ENCODE data around the gene NHSL2.
A peak's percentile ranks its signal among the peaks of the same experiment; 100 is the strongest.

Gene NHSL2

GRCh38 chrX:71910986-71911730 is 513 bp downstream of the NHSL2 start:
- ATAC-seq (replicated peaks; ENCODE audit: extremely low read depth, poor library complexity, severe bottlenecking) (peak; percentile 80), DNase-seq (ENCODE audit: low spot score in 2 of 2) (peak in 1 of 2 donors; percentile 14)
- H3K27ac Mint-ChIP-seq (ENCODE audit: low read depth), result no peak overlapping the region
- H3K4me1 Mint-ChIP-seq, result no peaks in the 10 kb centered on the region
- H3K4me3 Mint-ChIP-seq, result peak overlapping the region; percentile 72
- peaks cover 2% of the 10 kb centered on the region for H3K36me3 Mint-ChIP-seq (ENCODE audit: insufficient read depth)
- H3K9me3 Mint-ChIP-seq, result no peaks in the 10 kb centered on the region
- H3K27me3 Mint-ChIP-seq, result peaks cover 51% of the 10 kb centered on the region

GRCh38 chrX:71911731-71912050 is 1.0 kb downstream of the NHSL2 start:
- Mint-ChIP-seq H3K36me3 (ENCODE audit: insufficient read depth) (peaks cover 2% of the 10 kb centered on the region), H3K4me3 (peak overlapping the region; percentile 72), H3K9me3 (no peaks in the 10 kb centered on the region), H3K4me1 (no peaks in the 10 kb centered on the region), H3K27ac (ENCODE audit: low read depth) (no peak overlapping the region), H3K27me3 (peaks cover 46% of the 10 kb centered on the region)
- DNase-seq (ENCODE audit: low spot score in 2 of 2) (no peak), ATAC-seq (replicated peaks; ENCODE audit: extremely low read depth, poor library complexity, severe bottlenecking) (peak; percentile 12)

GRCh38 chrX:71912156-71912555 is 1.5 kb downstream of the NHSL2 start:
- Mint-ChIP-seq H3K27me3 (peaks cover 47% of the 10 kb centered on the region), H3K27ac (ENCODE audit: low read depth) (no peak overlapping the region), H3K9me3 (no peaks in the 10 kb centered on the region), H3K4me3 (peak overlapping the region; percentile 72), H3K36me3 (ENCODE audit: insufficient read depth) (peaks cover 2% of the 10 kb centered on the region), H3K4me1 (no peaks in the 10 kb centered on the region)
- DNase-seq (ENCODE audit: low spot score in 2 of 2) (no peak), ATAC-seq (replicated peaks; ENCODE audit: extremely low read depth, poor library complexity, severe bottlenecking) (no peak)

GRCh38 chrX:71913156-71913950 is 2.7 kb downstream of the NHSL2 start:
- no peak overlapping the region for H3K27ac Mint-ChIP-seq (ENCODE audit: low read depth)
- no peaks in the 10 kb centered on the region for H3K4me1 Mint-ChIP-seq
- ATAC-seq (replicated peaks; ENCODE audit: extremely low read depth, poor library complexity, severe bottlenecking) (no peak), DNase-seq (ENCODE audit: low spot score in 2 of 2) (no peak)
- H3K27me3 Mint-ChIP-seq, result peaks cover 43% of the 10 kb centered on the region
- H3K36me3 Mint-ChIP-seq (ENCODE audit: insufficient read depth), result peaks cover 2% of the 10 kb centered on the region
- no peaks in the 10 kb centered on the region for H3K9me3 Mint-ChIP-seq
- H3K4me3 Mint-ChIP-seq, result no peak overlapping the region

- Mint-ChIP-seq H3K27ac (ENCODE audit: low read depth) (no peak overlapping the region), H3K9me3 (no peaks in the 10 kb centered on the region), H3K4me1 (no peaks in the 10 kb centered on the region), H3K27me3 (peaks cover 26% of the 10 kb centered on the region), H3K36me3 (ENCODE audit: insufficient read depth) (no peaks in the 10 kb centered on the region), H3K4me3 (no peak overlapping the region)
- ATAC-seq (replicated peaks; ENCODE audit: extremely low read depth, poor library complexity, severe bottlenecking) (no peak), DNase-seq (ENCODE audit: low spot score in 2 of 2) (no peak)
Observed at GRCh38 chrX:71917621-71918343, 7.1 kb downstream of the NHSL2 start.

- Mint-ChIP-seq H3K27me3 (peaks cover 11% of the 10 kb centered on the region), H3K4me3 (no peak overlapping the region), H3K27ac (ENCODE audit: low read depth) (no peak overlapping the region), H3K4me1 (no peaks in the 10 kb centered on the region), H3K9me3 (no peaks in the 10 kb centered on the region), H3K36me3 (ENCODE audit: insufficient read depth) (no peaks in the 10 kb centered on the region)
- ATAC-seq (replicated peaks; ENCODE audit: extremely low read depth, poor library complexity, severe bottlenecking) (no peak), DNase-seq (ENCODE audit: low spot score in 2 of 2) (no peak)
Observed at GRCh38 chrX:71919431-71919830, 8.8 kb downstream of the NHSL2 start.

GRCh38 chrX:71919886-71920285 is 9.2 kb downstream of the NHSL2 start:
- Mint-ChIP-seq H3K36me3 (ENCODE audit: insufficient read depth) (no peaks in the 10 kb centered on the region), H3K27ac (ENCODE audit: low read depth) (no peak overlapping the region), H3K4me1 (no peaks in the 10 kb centered on the region), H3K9me3 (no peaks in the 10 kb centered on the region), H3K4me3 (no peak overlapping the region), H3K27me3 (peaks cover 10% of the 10 kb centered on the region)
- ATAC-seq (replicated peaks; ENCODE audit: extremely low read depth, poor library complexity, severe bottlenecking), result no peak
- DNase-seq (ENCODE audit: low spot score in 2 of 2), result no peak

- H3K4me3 Mint-ChIP-seq, result no peak overlapping the region
- no peaks in the 10 kb centered on the region for H3K9me3 Mint-ChIP-seq
- no peak for ATAC-seq (replicated peaks; ENCODE audit: extremely low read depth, poor library complexity, severe bottlenecking)
Observed at GRCh38 chrX:71922686-71923085, 12.0 kb downstream of the NHSL2 start.

GRCh38 chrX:71923516-71923915 is 12.9 kb downstream of the NHSL2 start:
- no peaks in the 10 kb centered on the region for H3K9me3 Mint-ChIP-seq
- ATAC-seq (replicated peaks; ENCODE audit: extremely low read depth, poor library complexity, severe bottlenecking) (no peak), DNase-seq (ENCODE audit: low spot score in 2 of 2) (no peak)
- no peaks in the 10 kb centered on the region for H3K27me3 Mint-ChIP-seq
- H3K4me1 Mint-ChIP-seq, result no peaks in the 10 kb centered on the region
- H3K4me3 Mint-ChIP-seq, result no peak overlapping the region
- H3K27ac Mint-ChIP-seq (ENCODE audit: low read depth), result no peak overlapping the region
- H3K36me3 Mint-ChIP-seq (ENCODE audit: insufficient read depth), result no peaks in the 10 kb centered on the region

More at GRCh38 chrX:71922686-71923085, 12.0 kb downstream of the NHSL2 start:
- Mint-ChIP-seq H3K36me3 (ENCODE audit: insufficient read depth) (no peaks in the 10 kb centered on the region), H3K27ac (ENCODE audit: low read depth) (no peak overlapping the region), H3K4me1 (no peaks in the 10 kb centered on the region), H3K27me3 (peaks cover 3% of the 10 kb centered on the region)
- DNase-seq (ENCODE audit: low spot score in 2 of 2), result no peak

- ATAC-seq (replicated peaks; ENCODE audit: extremely low read depth, poor library complexity, severe bottlenecking) (no peak), DNase-seq (ENCODE audit: low spot score in 2 of 2) (no peak)
- H3K36me3 Mint-ChIP-seq (ENCODE audit: insufficient read depth), result no peaks in the 10 kb centered on the region
- no peak overlapping the region for H3K4me3 Mint-ChIP-seq
- H3K9me3 Mint-ChIP-seq, result no peaks in the 10 kb centered on the region
- peaks cover 16% of the 10 kb centered on the region for H3K27me3 Mint-ChIP-seq
- no peaks in the 10 kb centered on the region for H3K4me1 Mint-ChIP-seq
- H3K27ac Mint-ChIP-seq (ENCODE audit: low read depth), result no peak overlapping the region
Observed at GRCh38 chrX:71927040-71927439, 16.4 kb downstream of the NHSL2 start.

GRCh38 chrX:71928856-71929255 is 18.2 kb downstream of the NHSL2 start:
- Mint-ChIP-seq H3K27ac (ENCODE audit: low read depth) (no peak overlapping the region), H3K36me3 (ENCODE audit: insufficient read depth) (no peaks in the 10 kb centered on the region), H3K4me3 (no peak overlapping the region), H3K9me3 (no peaks in the 10 kb centered on the region), H3K27me3 (peaks cover 33% of the 10 kb centered on the region), H3K4me1 (no peaks in the 10 kb centered on the region)
- ATAC-seq (replicated peaks; ENCODE audit: extremely low read depth, poor library complexity, severe bottlenecking) (no peak), DNase-seq (ENCODE audit: low spot score in 2 of 2) (no peak)

- Mint-ChIP-seq H3K9me3 (no peaks in the 10 kb centered on the region), H3K4me1 (no peaks in the 10 kb centered on the region), H3K4me3 (no peak overlapping the region), H3K27me3 (peaks cover 43% of the 10 kb centered on the region), H3K27ac (ENCODE audit: low read depth) (no peak overlapping the region), H3K36me3 (ENCODE audit: insufficient read depth) (no peaks in the 10 kb centered on the region)
- ATAC-seq (replicated peaks; ENCODE audit: extremely low read depth, poor library complexity, severe bottlenecking) (no peak), DNase-seq (ENCODE audit: low spot score in 2 of 2) (no peak)
Observed at GRCh38 chrX:71930298-71930697, 19.7 kb downstream of the NHSL2 start.
